ENCODE measurements around the gene TLN1.

The TLN1 gene

DNA sequence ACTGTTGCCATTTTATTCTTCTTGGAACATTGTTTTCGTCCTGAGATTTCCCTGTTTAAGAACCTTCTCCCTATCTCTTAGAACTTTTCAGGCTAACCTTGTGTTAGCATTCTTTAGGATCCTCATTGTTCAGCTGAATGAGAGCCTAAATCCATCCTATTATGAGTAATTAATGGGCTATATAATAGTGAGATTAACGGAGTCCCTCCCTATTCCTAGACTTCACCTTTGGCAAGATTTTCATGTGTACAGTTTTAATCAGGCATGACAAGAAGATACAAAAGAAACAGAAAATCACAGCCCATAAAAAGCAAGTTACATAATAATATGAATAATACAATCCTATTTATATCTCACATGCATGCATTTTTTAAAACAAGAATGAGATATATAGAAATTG is 31.2 kb upstream of the TLN1 start:
- no peak overlapping the region for H3K4me3 ChIP-seq (ENCODE audit: low read depth, low read length)
- no peak for DNase-seq (ENCODE audit: low read depth)
- TF ChIP-seq, protein P1, sequence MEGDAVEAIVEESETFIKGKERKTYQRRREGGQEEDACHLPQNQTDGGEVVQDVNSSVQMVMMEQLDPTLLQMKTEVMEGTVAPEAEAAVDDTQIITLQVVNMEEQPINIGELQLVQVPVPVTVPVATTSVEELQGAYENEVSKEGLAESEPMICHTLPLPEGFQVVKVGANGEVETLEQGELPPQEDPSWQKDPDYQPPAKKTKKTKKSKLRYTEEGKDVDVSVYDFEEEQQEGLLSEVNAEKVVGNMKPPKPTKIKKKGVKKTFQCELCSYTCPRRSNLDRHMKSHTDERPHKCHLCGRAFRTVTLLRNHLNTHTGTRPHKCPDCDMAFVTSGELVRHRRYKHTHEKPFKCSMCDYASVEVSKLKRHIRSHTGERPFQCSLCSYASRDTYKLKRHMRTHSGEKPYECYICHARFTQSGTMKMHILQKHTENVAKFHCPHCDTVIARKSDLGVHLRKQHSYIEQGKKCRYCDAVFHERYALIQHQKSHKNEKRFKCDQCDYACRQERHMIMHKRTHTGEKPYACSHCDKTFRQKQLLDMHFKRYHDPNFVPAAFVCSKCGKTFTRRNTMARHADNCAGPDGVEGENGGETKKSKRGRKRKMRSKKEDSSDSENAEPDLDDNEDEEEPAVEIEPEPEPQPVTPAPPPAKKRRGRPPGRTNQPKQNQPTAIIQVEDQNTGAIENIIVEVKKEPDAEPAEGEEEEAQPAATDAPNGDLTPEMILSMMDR (IDR thresholded peaks at IDR 0.05; ENCODE audit: low read depth, low read length, missing control alignments): no peak

DNA sequence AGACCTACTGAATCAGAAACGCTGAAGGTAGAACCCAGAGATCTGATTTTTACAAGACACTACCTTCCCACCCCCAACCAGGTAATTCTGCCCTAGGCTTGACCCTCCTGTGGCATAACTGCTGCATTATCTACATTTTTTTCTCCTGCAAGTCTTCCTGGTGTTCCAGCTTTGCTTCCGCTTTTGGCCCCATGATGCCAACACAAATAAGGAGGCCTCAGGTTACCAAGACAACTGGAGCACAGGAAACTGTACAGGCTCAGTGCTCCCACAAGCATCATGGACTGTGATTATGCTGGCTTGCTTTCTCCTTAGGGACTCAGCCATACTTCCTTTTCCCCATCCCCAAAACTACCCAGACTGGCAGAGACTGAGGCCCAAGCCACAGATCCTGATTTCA is 28.7 kb upstream of the TLN1 start:
- TF ChIP-seq, protein P1 (IDR thresholded peaks at IDR 0.05; ENCODE audit: low read depth, low read length, missing control alignments): no peak
- H3K4me3 ChIP-seq (ENCODE audit: low read depth, low read length): no peak overlapping the region
- DNase-seq (ENCODE audit: low read depth): no peak

DNA sequence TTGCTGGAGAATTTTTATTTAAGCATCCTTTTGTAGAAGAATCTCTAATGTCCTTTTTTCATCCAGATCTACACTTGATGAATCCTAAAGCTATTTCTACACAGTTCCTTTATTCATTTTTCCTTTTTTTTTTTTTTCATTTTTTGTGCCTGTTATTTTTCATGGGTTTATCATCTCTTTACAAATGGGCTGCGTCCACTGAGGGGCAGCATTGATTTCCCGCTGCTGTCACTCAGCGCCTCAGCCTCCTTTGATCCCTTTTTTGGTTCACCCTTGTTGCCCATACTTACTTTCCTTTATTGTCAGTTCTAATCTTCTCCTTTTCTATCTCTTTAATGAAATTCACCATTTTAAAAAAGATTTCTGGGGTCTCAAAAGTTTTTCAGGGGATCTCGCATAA is 27.8 kb upstream of the TLN1 start:
- no peak overlapping the region for H3K4me3 ChIP-seq (ENCODE audit: low read depth, low read length)
- TF ChIP-seq, protein P1 (IDR thresholded peaks at IDR 0.05; ENCODE audit: low read depth, low read length, missing control alignments): no peak
- DNase-seq (ENCODE audit: low read depth): no peak

DNA sequence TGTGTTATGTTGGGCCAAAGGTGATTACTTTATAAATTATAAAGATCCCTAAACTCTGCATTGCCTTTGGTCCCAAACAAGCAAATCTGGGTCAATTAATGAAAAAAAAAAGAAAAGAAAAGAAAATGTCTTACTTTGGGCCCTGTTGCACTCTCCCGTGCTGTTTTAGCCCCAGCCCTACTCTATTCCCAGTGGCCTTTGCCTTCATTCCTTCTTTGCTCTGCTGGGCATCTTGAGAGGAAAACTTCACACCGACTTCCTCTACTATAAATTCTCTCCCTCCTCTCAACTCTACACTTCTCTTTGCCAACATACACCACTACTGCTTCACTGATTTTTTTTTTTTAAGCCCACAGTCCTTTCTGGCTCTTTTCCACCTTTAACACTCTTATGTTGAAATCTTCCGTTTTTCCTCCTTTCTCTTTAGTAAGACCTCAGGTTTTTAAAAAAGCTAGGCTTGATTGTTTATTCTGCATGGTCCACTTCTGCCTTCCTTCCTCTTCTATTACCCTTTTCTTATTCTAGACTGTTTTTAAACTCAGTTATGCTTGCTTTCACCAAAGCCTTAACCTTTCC is 26.6 kb upstream of the TLN1 start:
- H3K4me3 ChIP-seq (ENCODE audit: low read depth, low read length): no peak overlapping the region; the same call in 1 of the 2 replicates
- DNase-seq (ENCODE audit: low read depth): no peak
- TF ChIP-seq, protein P1 (IDR thresholded peaks at IDR 0.05; ENCODE audit: low read depth, low read length, missing control alignments): no peak

DNA sequence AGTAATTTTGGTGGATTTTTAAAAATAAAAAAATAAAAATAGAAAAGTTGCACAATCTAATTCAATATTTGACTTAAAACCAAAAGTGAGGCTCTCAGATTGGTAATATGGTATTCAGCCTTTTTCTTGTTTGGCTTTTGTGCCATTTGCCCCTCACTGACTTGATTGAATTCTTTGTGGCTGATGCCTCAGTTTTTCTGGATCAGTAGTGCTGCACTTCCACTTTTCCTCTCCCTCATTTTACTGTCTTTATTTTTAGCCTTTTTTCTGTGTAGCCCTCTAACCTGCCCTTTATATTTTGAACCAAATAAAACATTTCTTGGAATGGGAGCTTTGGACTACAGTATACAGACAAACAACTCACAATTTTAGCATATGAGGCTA is 25.9 kb upstream of the TLN1 start:
- TF ChIP-seq, protein P1 (IDR thresholded peaks at IDR 0.05; ENCODE audit: low read depth, low read length, missing control alignments): no peak
- peak overlapping the region; percentile 70 for H3K4me3 ChIP-seq (ENCODE audit: low read depth, low read length)
- DNase-seq (ENCODE audit: low read depth): no peak

DNA sequence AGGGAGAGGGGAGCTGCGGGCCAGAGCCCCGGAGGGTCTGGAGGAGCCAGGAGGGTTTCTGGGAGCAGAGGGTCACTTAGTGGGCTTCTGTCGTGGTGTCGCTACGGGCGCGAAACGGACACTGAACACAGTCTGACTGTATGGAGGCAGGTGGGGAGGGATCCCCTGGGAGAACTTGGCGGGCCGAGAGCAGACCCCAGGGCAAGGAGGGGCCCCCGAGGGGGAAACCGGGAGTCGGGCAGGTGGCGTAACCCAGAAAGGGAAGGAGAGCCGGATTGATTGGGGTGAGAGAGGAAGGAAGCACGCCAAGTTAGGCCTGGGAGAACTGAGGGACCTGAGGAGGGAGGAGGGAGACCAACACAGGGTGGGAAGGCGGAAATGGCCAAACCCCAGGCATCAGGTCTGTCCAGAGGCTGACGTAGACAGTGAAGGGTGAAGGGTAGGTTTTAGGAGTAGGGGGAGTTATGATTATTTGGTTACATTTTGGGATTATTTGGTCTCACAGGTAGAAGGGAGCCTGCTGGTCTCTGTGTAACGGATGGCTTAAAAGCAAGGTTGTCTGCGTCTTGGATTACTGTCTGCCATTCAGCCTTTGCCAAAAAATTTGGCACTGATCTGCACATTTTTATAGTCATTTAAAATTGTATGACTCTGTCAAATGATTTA is 25.4 kb upstream of the TLN1 start:
- peak overlapping the region; percentile 70 for H3K4me3 ChIP-seq (ENCODE audit: low read depth, low read length)
- TF ChIP-seq, protein P1 (IDR thresholded peaks at IDR 0.05; ENCODE audit: low read depth, low read length, missing control alignments): no peak
- DNase-seq (ENCODE audit: low read depth): no peak

Data from GM12864 (cell line).